ENCODE data around the gene APOF.
"Not testable (repeated sequence)": the region's sequence is repeated elsewhere in the genome, so short reads cannot be mapped to it uniquely, and the experiment has no call there.

The APOF gene

GRCh38 chr12:56366948-56367347 lies 4.3 kb upstream of the APOF start:
- DNase-seq = no peak

- DNase-seq = no peak
Measured at GRCh38 chr12:56361487-56362129, 1.0 kb downstream of the APOF start.

- DNase-seq = peak; percentile 100
Measured at GRCh38 chr12:56359851-56360767, 2.5 kb downstream of the APOF start, which contains the start of gene STAT2. Gene STAT2 (minus strand): TSS chr12:56360107. CDS start chr12:56356571, 3,536 bp downstream.

GRCh38 chr12:56358836-56359532 lies 3.7 kb downstream of the APOF start:
- no peak for DNase-seq

GRCh38 chr12:56351325-56351724 lies 11.3 kb downstream of the APOF start:
- DNase-seq = no peak

GRCh38 chr12:56350662-56351061 lies 12.0 kb downstream of the APOF start:
- DNase-seq = no peak

GRCh38 chr12:56348776-56349175 lies 13.9 kb downstream of the APOF start:
- DNase-seq = no peak

GRCh38 chr12:56347255-56347654 lies 15.4 kb downstream of the APOF start:
- not testable (repeated sequence) for DNase-seq

GRCh38 chr12:56346675-56347074 lies 16.0 kb downstream of the APOF start:
- DNase-seq = no peak

GRCh38 chr12:56342290-56342689 lies 20.4 kb downstream of the APOF start:
- not testable (repeated sequence) for DNase-seq

- no peak for DNase-seq
Measured at GRCh38 chr12:56341616-56342015, 21.0 kb downstream of the APOF start.

GRCh38 chr12:56339158-56339422 lies 23.6 kb downstream of the APOF start:
- DNase-seq = no peak

GRCh38 chr12:56338308-56339157 lies 24.1 kb downstream of the APOF start, which contains the start of gene IL23A:
Gene IL23A (plus strand): TSS chr12:56338884. CDS start chr12:56339045, 161 bp downstream.
- DNase-seq = peak; percentile 31

- DNase-seq = no peak
Measured at GRCh38 chr12:56337753-56338251, 24.9 kb downstream of the APOF start.

GRCh38 chr12:56336361-56337167 lies 26.1 kb downstream of the APOF start:
- no peak for DNase-seq

- DNase-seq = not testable (repeated sequence)
Measured at GRCh38 chr12:56335527-56335926, 27.1 kb downstream of the APOF start.

GRCh38 chr12:56334490-56334793 lies 28.2 kb downstream of the APOF start:
- no peak for DNase-seq

GRCh38 chr12:56333679-56334489 lies 28.8 kb downstream of the APOF start, which contains the start of gene PAN2:
Gene PAN2 (minus strand): TSS chr12:56334000. CDS start chr12:56333094, 906 bp downstream.
- peak; percentile 97 for DNase-seq

- no peak for DNase-seq
Measured at GRCh38 chr12:56333197-56333678, 29.4 kb downstream of the APOF start.

GRCh38 chr12:56332512-56333196 lies 30.0 kb downstream of the APOF start:
- no peak for DNase-seq

Data from NCI-H510A (cell line).